ENCODE data around the gene MTARC2. TPM values are rescaled to one million over a fixed set of nuclear protein-coding genes. Genes with fewer than 3 reads are reported as not detected.

Gene MTARC2
- total RNA-seq, 4 donors from 2014 or later, result 1.5 to 6.7 (median 6.1) TPM

DNA sequence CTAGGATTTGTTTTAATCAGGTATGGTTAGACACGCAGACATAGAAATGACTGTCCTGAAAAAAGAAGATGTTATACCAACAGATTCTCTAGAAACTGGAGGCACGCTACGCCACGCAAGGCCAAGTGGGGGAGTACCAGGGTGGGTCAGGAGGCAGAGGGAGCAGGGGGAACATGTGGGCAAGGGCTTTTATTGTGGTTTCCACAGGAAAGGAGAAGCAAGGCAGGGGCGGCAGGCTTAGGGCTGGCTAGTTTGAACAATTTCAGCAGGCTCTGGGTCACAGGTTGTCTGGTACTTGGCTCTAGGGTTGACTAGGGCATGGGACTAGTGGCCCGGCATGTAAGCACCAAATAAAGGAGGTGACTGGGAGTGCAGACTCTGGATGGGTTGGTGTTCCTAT lies 7.2 kb downstream of the MTARC2 start:
- WGBS, 2 donors, result 84 to 91% methylated on average over 5 to 6 of the region's 6 CpGs
- no peak overlapping the region for H3K4me3 ChIP-seq

DNA sequence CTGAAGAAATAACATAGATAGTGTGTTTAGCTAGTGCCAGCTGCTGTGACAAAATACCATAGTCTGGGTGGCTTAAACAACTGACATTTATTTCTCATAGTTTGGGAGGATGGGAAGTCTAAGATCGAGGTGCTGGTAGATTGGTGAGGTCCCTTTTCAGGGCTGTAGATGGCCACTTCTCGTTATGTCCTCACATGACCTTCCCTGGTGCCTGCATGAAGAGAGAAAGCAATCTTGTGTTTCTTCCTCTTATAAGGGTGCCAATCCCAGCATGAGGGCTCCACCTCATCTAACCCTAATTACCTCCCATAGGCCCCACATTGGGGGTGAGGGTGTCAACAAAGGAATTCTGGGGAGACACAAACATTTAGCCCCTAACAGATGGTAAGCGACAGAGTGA lies 9.3 kb downstream of the MTARC2 start:
- no peak for TF ChIP-seq POLR2A (IDR thresholded peaks at IDR 0.05)
- TF ChIP-seq, protein P1, sequence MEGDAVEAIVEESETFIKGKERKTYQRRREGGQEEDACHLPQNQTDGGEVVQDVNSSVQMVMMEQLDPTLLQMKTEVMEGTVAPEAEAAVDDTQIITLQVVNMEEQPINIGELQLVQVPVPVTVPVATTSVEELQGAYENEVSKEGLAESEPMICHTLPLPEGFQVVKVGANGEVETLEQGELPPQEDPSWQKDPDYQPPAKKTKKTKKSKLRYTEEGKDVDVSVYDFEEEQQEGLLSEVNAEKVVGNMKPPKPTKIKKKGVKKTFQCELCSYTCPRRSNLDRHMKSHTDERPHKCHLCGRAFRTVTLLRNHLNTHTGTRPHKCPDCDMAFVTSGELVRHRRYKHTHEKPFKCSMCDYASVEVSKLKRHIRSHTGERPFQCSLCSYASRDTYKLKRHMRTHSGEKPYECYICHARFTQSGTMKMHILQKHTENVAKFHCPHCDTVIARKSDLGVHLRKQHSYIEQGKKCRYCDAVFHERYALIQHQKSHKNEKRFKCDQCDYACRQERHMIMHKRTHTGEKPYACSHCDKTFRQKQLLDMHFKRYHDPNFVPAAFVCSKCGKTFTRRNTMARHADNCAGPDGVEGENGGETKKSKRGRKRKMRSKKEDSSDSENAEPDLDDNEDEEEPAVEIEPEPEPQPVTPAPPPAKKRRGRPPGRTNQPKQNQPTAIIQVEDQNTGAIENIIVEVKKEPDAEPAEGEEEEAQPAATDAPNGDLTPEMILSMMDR (IDR thresholded peaks at IDR 0.05), result no peak
- Histone ChIP-seq H3K4me3 (no peak overlapping the region), H3K27ac (no peak overlapping the region), H3K4me1 (peaks cover 0 to 9% (median 0%) of the 10 kb centered on the region in 3 donors), H3K27me3 (no peaks in the 10 kb centered on the region), H3K9me3 (no peaks in the 10 kb centered on the region), H3K36me3 (peaks cover 0 to 45% (median 0%) of the 10 kb centered on the region in 3 donors)
- intact Hi-C loops (cut with DNase I), result no loop called here
- no peak for DNase-seq
- 81 to 86% methylated on average over 3 of the region's 3 CpGs for WGBS, 2 donors

More for the DNA sequence above, 7.2 kb downstream of the MTARC2 start:
- no peak for TF ChIP-seq POLR2A (IDR thresholded peaks at IDR 0.05)
- TF ChIP-seq, protein P1 (IDR thresholded peaks at IDR 0.05), result no peak
- peaks cover 0 to 39% (median 0%) of the 10 kb centered on the region in 3 donors for H3K36me3 ChIP-seq
- no peaks in the 10 kb centered on the region for H3K9me3 ChIP-seq
- intact Hi-C loops (cut with DNase I), result no loop called here
- H3K4me1 ChIP-seq, result peaks cover 0 to 27% (median 8%) of the 10 kb centered on the region in 3 donors
- no peaks in the 10 kb centered on the region for H3K27me3 ChIP-seq
- DNase-seq, result no peak
- no peak overlapping the region for H3K27ac ChIP-seq

DNA sequence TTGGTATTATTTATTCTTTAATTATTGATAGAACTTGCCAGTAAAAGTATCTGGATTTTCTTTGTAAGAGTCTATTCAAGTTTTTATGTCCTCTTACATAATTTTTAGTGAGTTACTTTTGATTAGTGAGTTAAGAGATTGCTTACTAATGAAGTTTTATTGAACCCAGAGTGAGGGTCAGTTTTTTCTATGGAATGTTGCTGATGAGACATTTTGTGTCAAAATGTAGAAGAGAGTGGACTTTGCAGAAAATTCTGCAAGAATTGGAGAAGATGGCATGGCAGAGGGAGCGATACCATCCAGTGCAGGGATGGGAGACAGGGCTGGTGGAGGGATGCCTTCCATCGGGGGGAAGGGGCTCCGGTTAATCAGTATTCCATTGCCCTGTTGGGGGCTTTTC lies 11.0 kb downstream of the MTARC2 start:
- 88 to 91% methylated on average over 3 of the region's 3 CpGs for WGBS, 2 donors
- peaks cover 0 to 61% (median 4%) of the 10 kb centered on the region in 3 donors for H3K36me3 ChIP-seq
- no peak overlapping the region for H3K4me3 ChIP-seq
- H3K27ac ChIP-seq, result no peak overlapping the region
- no peaks in the 10 kb centered on the region for H3K4me1 ChIP-seq
- intact Hi-C loops (cut with DNase I), result no loop called here
- H3K9me3 ChIP-seq, result no peaks in the 10 kb centered on the region
- no peaks in the 10 kb centered on the region for H3K27me3 ChIP-seq
- no peak for TF ChIP-seq POLR2A (IDR thresholded peaks at IDR 0.05)
- TF ChIP-seq, protein P1 (IDR thresholded peaks at IDR 0.05), result no peak
- DNase-seq, result no peak

DNA sequence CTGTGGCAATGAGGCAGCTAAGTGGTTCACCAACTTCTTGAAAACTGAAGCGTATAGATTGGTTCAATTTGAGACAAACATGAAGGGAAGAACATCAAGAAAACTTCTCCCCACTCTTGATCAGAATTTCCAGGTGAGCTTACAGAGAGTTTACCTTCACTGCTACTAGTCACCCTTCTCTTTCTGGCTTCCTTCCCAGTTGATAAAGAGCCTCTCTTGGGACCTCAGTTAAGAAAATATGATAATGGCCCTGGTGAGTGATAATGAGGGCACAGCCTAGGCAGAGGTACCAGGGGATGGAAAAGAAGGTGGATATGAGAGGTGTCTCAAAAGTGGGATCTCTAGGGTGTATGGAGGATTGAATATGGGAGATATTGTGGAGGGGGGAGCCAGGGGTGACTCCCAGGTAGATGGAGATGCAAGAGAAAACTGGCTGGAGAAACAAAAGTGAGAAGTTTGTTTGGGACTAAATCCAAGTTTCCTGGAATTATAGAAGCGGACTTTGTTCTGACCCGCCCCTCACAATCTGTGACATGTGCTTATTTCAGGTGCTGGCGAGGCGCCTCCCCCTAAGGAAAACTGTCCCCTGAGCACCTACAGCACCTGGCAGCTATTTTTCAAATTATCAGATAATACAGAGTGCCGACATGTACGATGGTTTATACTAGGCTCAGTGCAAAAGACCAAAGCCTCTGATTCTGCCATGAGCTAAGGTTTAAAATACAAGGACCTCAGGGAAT lies 13.7 kb downstream of the MTARC2 start:
- peaks cover 0 to 35% (median 4%) of the 10 kb centered on the region in 3 donors for H3K36me3 ChIP-seq
- no peak overlapping the region for H3K27ac ChIP-seq
- TF ChIP-seq, protein P1 (IDR thresholded peaks at IDR 0.05), result no peak
- TF ChIP-seq POLR2A (IDR thresholded peaks at IDR 0.05), result no peak
- H3K4me3 ChIP-seq, result no peak overlapping the region
- WGBS, 2 donors, result 58 to 82% methylated on average over 3 to 7 of the region's 7 CpGs
- no peak for DNase-seq
- H3K9me3 ChIP-seq, result no peaks in the 10 kb centered on the region
- peaks cover 0 to under 1% (median under 1%) of the 10 kb centered on the region in 3 donors for H3K4me1 ChIP-seq
- intact Hi-C loops (cut with DNase I), result no loop called here
- no peaks in the 10 kb centered on the region for H3K27me3 ChIP-seq

DNA sequence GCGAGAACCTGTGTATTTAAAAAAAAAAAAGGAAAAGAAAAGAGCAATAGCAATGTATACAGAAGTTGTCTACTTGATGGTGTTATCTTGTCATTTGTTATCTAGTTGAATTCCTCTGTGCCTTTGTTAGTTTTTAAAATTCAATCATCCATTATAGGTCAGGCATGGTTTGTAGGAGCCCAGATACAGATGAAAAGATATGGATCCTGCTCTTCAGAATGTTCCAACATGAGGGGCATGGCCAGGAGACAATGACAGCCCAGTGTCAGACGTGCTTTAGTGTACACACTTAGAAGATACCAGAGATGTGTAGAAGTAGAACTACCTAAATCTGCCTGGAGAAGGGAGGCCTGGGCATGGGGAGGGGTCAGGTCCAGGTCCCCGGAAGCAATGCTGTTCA lies 16.6 kb downstream of the MTARC2 start:
- Histone ChIP-seq H3K4me1 (peaks cover 0 to 17% (median 6%) of the 10 kb centered on the region in 3 donors), H3K27me3 (no peaks in the 10 kb centered on the region), H3K36me3 (peaks cover 0 to 33% (median 4%) of the 10 kb centered on the region in 3 donors), H3K4me3 (no peak overlapping the region), H3K27ac (no peak overlapping the region), H3K9me3 (no peaks in the 10 kb centered on the region)
- no peak for DNase-seq
- intact Hi-C loops (cut with DNase I), result no loop called here
- TF ChIP-seq, protein P1 (IDR thresholded peaks at IDR 0.05), result no peak
- no peak for TF ChIP-seq POLR2A (IDR thresholded peaks at IDR 0.05)
- WGBS, 2 donors, result 78 to 89% methylated on average over 3 of the region's 3 CpGs

Measured in esophagus squamous epithelium (tissue), 5 donors.